NCI-H1930 (cell line): ENCODE results near the gene LTBP1.

ENCODE experiments used
- DNase-seq, 2 experiments: peaks; one replicate each; lab custom pipeline; 2025; lab: John Stamatoyannopoulos, UW

Gene LTBP1

DNA sequence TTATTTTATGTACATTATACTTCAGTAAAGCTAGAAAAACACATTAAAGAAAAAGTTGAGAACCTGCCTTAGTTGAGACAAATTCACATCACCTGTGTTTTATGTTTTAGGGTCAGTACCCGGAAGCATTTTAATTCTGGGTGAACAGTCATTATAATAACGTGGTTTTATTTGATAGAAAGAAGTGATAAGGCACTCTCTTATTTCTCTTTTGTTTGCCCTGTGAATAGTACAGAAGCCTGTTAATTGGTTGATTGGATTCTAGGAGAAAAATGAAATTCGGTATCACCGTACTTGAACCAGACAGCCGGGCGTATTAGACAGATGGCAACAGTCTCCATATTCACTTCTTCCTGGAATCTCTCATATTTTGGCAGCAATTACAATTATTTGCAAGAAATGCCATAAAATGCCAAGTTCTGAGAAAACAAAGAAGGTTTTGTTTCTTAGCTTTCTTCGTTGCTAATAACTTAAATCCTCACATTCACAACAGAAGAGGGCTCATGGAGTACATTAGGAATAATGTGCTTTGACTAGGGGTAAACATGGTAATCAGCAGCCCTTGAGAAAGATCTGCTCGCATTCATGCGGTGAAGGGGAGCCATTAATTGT, 361.0 kb downstream of the LTBP1 start:
- DNase-seq, result no peak

DNA sequence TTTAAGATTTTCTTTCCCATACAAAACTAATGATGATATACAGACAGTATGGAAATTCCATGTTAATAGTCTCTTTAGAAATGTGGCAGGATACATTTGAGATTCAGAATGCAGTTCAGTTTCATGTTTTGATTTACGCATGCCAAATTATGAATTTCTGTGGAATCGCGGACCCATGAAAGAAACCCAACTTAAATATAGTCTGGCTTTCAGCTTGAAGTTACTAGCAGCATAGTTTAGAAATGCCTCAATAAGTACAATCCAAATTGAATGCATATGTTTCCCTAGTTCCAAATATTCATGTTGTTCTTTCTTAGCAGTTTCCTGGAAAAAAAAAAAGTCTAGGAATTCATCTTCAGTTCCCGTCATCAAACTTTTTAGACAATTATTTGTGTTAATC, 365.6 kb downstream of the LTBP1 start:
- DNase-seq, result no peak

DNA sequence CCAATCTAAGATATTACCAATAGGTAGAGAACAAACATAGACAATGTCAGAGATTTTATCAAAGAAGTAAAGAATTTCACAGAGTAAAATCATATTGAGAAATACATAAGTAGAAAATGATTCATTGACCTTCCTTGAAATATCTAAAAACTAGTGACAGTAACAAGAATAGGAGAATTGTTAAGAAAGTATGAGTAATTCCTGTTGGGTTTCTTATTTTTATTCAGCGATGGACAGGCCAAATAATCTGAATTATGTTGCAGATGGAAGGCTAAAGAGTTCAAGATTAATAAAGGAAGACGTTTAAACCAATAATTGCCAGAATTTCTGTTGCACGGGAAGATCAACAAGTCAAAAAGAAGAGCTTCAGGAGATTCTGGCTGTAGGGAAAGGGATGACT, 366.3 kb downstream of the LTBP1 start:
- no peak for DNase-seq

DNA sequence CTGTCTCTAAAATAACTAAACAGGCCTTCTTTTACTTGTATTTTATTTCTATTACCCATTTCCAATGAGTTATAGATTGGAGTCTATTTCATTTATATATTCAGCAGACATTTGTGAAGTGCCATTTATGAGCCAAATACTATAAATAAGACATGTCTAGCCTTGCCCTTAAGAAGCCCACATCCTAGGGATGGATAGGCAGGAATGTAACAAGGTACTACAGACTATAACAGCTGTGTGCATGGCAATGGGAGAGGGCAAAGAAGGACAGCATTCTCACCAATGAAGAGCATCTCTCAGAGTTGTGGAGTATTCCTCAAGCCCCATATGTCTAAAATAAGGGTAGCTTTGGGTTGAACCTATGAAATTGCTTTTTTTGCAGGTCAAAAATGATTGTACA, 367.8 kb downstream of the LTBP1 start:
- DNase-seq, result no peak

DNA sequence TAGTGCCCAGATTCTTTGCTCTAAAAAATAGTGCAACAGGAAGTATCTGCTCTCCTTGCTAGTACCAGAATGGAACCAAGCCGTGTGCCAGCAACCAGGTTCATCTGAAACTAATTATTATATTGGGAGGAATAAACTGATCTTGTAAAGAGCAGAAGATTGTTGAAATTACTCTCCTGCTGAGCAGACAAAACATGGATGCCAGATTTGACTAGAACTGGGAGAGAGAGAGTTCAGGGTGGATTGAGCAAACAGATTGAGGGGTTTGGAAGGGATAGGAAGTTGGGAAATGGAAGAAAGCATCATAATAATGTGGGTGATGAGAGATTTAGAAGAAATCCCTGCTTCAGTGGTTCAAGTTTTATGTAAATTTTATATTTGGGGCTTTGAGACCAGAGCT, 369.6 kb downstream of the LTBP1 start:
- DNase-seq, result no peak

DNA sequence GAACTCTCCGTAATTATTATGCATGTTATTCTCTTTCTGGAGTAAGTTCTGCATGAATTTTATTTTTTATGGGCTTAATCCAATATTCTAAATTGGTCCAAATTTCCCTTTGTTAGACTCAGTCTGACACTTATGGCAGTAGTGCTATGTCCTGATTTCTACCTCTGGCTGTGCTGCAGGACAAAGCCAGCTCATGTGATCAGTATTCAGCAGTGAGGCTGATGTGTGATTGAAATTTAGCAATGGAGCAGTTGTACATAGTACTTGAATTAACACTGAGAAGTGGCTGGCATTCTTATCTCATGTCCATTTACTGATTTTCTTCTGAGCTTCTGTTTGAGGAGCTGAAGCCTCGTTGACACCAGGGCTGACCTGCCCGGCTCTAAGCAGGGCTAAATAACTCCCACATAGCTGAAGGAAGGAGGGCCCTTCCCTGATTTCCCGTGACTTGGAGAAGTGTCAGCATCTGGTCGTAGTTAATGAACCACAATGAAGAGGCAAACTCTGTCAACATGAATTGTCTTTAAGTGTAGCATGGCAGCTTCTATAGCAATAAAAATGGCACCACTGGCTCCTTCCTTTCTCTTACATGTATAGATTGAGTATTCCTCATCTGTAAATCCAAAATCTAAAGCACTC, 370.7 kb downstream of the LTBP1 start:
- DNase-seq, result no peak

DNA sequence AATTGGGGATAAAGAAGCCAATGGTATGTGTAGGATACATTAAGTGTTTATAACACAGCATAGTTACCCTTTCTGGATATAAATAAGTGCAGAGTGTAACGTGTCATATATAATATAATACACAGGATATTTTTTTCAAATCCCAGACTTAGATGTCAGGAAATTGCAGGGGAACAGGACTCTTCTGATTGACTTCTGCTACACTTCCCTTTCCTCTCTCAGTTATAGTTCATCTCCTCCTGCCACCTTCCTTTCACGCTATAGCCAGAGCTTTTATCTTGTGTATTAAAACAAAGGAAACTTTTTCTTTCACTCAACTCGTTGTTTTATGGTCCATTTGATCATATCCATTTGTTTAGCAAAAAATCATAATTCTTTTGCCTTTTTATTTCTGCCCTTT, 371.7 kb downstream of the LTBP1 start:
- no peak for DNase-seq

DNA sequence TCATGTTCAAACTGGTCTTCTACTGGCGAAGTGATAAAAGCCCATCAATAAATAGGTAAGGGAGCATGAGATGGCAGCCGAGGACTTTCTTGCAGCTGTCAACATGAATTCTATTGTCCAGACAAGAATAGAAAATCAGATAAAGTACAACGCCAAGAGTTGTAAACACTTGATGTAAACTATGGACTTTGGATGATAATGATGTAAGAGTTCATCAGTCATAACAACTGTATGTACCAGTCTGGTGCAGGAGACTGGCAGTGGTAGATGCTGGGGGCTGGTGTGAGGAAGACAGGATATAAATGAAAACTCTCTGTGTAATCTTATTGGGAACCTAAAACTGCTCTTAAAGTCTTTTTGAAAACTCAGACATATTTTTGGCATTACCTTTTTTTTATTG, 373.8 kb downstream of the LTBP1 start:
- no peak for DNase-seq

DNA sequence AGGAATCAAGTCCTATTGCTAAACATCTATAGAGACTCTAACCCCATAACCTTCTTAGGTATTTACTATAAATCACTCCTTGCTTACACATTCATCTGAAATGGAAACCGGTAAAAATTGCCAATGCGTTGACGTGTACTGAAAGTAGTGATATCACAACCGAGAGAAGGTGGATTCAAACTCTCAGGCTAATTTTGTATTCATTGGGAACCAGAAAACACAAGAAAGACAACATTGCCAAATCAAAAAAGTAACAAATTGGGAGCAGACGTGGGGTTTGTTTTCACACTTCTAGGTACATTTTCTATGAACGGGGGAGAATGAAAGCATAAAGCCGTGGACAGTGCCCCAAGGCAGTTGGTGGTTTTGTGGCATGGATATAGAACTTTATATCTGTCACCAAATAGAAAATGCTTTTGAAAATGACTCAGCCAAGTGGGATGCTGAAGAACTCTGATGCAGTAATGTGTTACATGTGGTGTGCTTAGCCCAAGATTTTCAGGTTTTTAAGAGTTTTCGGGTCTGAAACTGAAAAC, 374.6 kb downstream of the LTBP1 start:
- DNase-seq, result no peak

DNA sequence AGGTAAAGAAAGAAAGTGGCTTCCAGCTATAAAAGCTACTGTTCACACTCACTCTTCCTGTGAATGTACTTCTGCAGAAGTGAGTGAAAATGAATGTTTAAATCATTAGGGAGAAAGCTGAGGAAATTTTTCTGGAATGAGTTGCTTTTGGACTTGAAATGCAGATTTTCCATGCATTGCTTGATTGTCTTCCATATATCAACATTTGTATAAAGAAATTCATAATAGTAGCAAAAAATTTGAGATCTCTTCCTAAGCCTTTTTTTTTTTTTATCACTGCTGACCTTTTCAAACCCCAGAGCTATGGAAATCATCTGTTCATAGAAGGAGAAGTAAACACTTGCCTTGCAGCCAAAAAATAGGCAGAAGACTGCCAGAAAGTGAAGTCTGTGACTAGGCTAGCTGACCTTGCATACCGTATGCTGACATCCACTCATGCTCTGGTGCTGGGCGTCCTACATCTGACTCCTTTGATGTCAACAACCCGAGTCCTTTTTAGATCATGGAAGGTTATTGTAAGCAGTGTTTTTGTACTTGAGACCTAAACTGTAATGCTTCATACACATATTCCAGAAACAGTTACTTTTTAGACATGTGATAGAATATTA, 375.2 kb downstream of the LTBP1 start:
- DNase-seq, result peak; percentile 23 to 32

DNA sequence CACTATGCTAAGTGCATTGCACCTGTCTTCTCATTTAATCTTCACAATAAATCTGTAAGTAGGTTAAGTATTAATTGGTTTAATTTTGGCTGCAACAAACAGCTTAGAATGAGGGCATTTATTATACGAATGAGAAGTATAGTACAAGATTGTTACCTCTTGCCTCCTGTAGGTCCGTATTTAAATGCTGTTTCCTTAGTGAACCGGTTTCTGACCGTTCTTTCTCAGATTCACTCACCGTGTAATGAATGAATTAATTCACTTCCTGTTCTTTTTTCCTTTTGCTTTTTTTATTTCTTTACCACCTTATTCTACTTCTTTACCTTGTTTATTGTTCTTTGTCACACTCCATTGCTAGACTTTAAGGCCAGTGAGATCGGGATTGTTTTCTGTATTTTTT, 375.9 kb downstream of the LTBP1 start:
- no peak for DNase-seq

DNA sequence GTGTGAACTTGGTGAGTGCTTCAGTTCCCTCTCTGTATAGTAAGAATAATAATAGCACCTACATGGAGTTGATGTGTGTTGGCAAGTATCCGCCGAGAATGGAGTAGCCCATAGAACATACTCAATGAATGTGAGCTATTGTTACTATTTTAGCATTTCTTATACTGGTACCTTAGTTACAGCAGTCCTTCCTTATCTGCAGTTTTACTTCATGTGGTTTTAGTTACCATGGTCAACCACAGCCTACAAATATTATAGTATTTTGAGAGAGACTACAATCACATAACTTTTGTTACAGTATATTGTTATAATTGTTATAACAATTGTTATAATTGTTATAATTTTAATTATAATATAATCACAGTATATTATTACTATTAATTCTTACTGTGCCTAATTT, 377.2 kb downstream of the LTBP1 start:
- no peak for DNase-seq

DNA sequence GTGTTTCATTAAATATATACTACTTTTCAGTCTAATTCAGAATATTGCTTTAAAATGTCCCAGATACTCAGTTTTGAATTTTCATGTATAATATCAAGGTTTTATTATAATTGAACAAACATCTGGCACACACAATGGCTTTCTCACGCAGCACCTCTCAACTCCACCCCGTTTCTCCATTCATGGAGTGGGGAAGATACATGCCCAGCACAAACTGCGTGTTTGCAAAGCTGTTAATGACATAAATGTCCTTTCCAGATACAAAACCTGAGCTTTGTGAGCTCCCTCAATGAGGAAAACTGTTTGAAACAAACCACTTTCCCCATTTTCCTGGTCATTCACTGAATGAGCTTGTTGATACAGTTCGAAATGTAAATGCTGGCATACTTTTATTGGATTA, 379.3 kb downstream of the LTBP1 start:
- DNase-seq, result peak; percentile 90 to 94

DNA sequence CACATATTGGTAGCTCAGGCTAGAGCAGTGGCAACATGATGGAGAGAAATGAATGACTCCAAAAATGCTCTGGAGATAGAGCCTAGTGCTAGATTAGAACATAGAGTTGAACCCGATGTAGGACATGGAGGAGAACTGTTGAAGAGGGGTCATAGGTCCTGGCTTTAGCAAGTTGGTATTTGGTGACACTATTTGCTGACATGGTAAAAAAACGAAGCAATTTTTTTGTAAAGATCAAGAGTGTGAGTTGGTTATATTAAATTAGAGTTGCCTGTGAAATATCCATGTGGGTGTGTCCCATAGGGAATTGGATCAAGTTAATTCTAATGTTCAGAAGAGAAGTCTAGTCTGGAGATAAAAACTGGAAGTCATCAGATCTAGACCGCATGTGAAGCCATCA, 386.7 kb downstream of the LTBP1 start:
- DNase-seq, result no peak

DNA sequence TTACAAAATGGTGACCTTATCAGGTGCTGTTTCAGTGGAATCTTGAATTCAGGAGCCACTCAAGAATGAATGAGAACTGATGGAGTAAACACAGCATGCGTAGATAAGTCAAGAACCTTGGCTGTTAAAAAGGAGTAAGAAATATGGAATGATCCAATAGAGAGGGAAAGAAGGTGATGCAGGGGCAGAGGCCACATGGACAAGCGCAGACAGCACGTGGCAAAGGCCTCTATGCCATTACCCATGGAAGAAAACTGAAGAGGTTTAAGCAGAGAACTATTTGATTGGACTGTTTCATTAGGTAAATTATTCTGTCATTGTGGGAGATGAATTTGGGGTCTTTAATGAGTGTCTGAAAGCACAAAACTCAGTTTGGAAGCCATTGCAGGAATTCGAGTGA, 387.3 kb downstream of the LTBP1 start:
- no peak for DNase-seq

DNA sequence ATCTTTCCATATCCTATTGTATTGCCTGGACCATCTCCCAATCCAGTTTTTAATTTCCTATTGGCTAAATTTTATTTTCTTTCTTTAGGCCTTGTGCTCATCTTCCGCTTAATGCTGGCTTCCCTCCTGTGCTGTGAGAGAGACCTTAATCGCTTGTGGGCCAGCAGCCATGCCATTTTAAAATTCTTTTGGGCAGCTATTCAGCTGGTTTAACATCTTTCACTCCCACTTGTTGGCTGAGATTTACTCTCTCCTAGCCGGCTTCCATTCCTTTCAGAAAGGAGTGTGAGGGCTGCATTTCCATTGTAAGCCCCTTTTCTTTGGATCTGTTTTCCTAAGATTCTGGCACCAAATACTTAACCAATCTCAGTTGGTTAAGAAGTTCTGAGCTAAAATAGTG, 388.8 kb downstream of the LTBP1 start:
- no peak for DNase-seq

DNA sequence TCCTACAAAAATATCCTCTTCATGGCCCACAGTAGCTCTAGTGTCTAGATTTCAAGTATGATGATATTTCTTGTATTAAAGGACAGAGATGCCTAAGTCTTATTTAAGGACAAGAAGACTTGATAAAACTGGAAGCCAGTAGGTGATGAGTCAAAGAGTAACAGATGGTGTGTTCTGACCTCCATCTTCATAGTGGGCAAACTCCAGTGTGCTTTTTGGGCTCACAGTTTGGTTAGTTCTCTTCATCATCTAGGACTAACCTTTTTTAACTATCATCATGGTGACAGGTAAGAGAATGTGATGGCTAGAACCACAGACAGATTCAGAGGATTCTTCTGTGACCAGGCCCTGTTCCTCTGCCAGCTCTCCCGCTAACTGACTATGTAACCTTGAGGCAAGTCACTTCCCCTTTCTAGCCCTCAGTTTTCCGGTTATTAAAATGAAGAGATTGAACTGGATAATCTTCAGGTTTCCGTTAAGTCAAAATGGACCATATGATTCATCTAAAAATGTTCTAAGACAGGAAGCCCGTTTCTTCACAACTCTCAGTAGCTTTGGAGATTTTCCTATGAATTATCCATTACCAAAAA, 389.4 kb downstream of the LTBP1 start:
- no peak for DNase-seq

DNA sequence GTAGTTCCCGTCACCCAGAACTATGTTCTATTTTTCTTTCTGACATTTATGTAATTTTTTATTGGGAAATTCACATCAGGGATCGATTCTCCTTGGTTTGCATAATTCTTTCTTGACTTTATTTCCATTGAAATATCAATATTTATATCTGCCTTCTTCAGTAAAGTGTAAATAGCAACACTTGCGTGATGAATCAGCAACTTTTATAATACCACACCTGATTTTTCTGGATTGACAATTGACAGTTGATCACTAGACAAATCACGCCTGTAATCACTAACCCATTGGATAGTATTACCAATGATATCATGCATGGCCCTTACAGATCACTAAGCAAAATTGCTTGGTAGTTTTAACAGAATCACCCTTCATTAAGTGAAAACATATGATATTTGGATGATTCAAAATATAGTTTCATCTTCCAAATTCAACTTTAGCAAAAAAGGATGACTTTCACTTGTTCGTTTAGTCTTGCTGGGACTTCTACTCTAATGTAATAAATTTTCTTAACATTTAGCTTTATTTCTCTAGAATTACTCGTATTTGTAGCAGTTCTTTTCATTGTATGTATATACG, 390.7 kb downstream of the LTBP1 start:
- DNase-seq, result no peak

DNA sequence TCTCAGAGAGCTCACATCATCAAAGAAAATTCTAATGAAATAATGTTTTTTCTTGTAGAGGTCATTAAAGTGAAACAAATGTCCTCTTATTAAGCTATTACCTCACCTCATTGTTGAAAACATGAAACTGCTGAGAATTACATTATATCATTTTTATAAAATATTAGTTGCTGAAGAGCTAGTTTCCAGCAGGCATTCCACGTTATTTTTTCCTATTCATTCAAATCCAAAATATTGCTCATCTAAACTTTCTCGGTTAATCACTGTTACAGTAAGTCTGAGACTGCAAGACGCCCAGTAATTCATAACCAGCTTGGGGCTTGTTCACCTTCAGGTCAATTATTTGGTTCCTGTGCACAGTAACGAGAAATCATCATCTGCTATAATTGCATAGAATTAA, 391.2 kb downstream of the LTBP1 start:
- no peak for DNase-seq

DNA sequence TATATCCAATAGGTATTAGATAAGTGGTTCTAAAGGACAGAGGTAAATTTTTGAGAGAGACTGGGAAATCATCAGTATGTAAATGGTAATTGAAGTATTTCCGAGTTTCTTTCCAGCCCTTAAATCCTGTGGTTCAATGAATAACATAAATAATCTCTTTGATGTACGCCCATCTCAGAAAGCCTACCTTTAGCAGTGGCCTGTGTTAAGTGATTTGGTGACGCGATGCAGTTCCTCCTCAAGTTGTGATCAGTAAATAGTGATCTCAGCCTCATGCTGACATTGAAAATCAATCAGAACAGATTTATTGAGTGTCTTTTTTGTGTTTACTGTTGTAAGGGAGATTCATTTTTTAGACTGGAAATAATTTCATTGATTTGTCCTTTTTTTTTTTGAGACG, 392.5 kb downstream of the LTBP1 start:
- DNase-seq, result no peak

DNA sequence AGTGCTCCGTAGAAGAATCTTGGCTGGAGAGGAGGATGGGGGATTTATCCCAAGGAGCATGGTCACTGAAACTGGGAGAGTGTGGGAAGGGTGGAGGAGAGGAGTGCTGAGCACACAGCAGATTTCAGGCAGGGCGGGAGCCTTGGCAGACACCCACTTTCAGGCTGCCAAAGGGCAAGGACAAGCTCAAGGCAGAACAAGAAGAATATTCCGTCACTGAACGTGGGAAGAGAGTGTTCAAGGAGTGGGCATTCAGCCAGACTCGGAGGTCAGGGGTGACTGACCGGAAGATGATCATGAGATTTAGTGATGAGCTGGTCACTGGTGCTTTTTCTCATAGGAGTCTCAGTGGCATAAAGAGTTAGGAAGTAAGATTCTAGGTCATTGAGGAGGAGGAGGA, 393.5 kb downstream of the LTBP1 start:
- DNase-seq, result no peak

DNA sequence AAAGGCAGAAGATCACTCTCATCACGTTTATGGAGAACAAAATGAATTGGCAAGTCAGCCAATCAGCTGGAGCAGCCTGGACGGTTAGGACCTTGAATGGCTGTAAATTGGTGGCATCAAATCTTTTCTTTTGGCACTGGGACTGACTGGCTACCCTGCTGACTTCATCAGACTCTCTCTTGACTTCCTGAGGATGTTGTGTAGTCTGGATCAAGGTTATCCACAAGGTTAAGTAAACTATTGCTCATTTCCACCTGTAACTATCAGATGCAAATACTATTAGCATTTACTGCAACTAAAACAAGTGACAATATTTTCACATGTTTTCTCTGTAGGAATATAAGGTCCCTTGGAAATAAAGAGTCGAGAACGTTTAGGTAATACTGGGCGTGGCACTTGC, 395.4 kb downstream of the LTBP1 start:
- peak; percentile 17 to 68 for DNase-seq

DNA sequence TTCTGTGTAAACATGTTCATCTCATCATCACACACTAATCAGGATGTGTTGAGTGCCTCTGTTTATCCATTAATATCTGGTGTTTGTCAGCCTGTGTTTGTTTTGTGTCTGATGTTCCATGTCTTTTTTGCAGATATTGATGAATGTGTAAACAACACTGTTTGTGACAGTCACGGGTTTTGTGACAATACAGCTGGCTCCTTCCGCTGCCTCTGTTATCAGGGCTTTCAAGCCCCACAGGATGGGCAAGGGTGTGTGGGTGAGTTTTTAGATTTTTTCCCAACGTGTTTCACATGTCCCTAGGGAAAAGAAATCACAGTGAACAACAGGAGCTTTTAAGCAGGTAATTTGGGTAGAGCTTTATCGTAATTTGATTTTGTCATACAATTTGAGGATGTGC, 396.0 kb downstream of the LTBP1 start:
- peak; percentile 74 to 82 for DNase-seq
